ENCODE data around the gene FAM53B.
A peak's percentile ranks its signal among the peaks of the same experiment; 100 is the strongest.

Gene FAM53B

DNA sequence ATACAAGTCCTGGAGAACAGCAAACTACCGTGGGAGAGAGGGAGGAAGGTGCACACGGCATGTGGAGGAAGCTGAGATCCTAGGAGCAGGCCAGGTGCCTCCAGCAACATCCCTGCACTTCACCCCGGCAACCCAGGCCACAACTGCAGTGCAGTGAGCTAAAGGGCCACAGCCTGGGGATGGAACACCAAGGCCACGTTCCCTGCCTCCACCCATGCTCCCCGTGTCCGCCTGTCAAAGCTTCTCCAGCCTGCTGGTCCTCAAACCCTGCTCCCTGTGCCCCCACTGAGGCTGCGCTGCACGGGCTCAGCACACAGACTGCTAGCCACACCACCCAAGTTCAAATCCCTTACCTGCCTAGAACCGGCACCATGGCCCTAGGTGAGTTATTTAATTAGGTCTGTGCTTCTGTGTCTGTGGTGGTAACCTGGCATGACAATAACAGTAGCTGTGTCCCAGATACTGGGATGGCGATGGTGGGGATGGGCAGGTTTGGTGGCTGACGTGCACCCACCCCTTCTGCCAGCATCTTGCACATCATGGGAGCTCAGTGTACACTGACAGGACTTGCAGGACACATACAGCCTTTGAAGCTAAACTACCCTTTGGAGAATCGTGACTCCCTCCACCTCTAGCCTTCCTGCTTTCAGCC lies 85.5 kb downstream of the FAM53B start:
- no peak for DNase-seq

DNA sequence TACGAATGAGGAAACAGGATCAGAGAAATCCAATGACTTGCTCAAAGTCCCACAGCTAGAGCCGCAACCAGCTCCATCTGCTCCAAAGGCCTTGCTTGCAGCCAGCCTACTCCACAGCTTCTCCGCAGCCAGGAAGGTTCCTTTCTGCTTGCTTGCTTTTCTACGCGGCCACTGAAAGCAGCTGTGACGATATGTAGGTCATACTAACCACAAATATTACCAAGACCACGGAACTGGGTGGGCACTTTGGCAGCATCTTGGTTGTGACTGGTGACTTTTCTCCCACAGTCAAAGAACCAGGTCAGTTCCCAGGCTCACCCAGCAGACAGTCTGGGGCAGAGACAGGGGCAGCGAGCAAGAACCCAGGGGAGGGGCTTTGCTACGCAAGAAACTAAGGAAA lies 86.4 kb downstream of the FAM53B start:
- no peak for DNase-seq

DNA sequence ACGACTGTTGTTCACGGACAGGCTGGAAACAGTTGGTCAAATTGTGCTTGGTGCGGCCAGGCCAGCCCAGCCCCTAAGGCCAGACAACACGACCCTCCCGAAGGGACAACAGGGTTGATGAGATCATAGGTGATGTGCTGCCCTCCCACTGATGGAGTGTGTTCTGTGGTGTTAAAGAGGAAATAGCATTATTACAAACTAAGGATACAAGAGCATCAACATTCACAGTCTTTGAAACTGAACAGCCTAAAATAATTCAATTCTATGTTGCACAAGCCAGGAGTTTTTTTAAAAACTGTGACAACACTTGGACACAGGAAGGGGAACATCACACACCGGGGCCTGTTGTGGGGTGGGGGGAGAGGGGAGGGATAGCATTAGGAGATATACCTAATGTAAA lies 87.6 kb downstream of the FAM53B start:
- no peak for DNase-seq

DNA sequence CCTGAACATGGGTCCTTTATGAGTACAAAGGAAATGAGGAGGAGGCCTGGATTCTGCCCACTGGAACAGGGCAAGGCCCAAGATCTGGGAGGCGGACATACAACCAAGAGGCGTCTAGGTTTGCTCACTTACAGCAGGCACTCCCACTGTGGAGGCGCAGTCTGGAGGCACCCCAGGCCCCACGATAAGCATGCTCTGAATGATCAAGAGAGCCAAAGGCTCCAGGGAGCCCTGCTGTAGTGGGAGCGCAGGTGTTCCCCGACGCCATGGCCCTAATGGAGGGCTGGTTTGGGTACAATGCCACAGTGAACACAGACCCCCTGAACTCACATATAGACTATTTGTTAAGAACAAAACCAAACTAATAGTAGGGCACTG lies 88.1 kb downstream of the FAM53B start:
- DNase-seq, result no peak

DNA sequence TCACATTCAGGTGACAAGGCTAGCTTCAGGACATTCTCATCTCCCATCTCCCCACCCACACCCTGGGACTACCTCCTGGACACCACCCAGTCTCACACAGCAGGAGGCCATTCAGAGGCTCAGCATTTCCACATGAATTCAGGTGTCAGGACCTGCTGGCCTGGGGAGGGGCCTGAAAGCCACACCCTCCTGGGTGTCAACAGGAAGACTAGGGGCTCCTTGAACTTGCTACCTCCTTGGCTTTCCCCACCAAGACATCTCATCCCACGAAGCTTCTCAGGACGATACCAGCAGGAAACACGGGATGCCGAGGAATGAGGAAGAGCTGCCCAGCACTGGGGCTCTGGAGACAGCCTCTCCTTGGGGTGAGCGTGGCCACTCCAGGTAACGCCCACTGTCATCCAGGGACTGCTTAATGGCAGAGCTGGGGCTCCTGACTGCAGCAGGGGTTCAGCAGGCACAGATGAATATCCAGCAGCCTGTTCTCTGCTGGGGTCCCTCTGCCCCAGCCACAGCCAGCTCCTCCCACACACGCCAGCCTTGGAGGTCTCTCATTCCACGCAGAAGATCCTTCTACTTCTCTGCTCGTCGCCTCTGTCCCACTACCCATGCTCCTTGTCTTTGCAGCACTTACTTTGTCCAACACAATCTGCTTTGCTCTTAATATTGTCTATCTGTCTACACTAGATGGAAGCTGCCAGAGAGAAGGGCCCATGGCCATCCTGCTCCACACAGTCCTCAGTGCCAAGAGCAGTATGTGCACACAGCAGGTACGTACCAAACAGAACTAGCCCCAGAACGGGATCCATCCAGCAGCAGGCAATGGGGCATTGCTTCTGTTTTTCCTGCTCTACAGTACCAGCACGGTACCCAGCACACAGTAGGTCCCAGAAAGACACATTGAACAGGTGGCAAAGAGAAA lies 88.7 kb downstream of the FAM53B start:
- no peak for DNase-seq

DNA sequence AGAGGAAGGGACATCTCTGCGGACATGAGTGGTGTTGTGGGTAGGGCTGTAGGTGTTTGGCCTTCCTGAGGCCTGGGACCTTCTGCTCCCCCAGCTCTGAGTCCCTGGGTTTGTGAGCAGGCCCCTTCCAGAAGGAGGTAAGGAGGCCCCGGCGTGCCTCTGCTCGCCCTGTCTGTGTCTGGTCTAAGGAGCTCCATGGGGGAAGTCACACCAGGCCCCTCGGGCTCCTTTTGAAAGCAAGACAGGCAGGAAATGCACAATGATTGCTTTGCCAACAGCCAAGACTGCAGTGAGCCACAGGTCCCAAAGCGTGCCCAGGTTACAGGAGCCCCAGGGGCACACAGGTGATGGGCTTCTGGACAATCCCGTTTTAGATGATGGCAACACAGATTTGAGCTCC lies 89.5 kb downstream of the FAM53B start:
- DNase-seq, result no peak

DNA sequence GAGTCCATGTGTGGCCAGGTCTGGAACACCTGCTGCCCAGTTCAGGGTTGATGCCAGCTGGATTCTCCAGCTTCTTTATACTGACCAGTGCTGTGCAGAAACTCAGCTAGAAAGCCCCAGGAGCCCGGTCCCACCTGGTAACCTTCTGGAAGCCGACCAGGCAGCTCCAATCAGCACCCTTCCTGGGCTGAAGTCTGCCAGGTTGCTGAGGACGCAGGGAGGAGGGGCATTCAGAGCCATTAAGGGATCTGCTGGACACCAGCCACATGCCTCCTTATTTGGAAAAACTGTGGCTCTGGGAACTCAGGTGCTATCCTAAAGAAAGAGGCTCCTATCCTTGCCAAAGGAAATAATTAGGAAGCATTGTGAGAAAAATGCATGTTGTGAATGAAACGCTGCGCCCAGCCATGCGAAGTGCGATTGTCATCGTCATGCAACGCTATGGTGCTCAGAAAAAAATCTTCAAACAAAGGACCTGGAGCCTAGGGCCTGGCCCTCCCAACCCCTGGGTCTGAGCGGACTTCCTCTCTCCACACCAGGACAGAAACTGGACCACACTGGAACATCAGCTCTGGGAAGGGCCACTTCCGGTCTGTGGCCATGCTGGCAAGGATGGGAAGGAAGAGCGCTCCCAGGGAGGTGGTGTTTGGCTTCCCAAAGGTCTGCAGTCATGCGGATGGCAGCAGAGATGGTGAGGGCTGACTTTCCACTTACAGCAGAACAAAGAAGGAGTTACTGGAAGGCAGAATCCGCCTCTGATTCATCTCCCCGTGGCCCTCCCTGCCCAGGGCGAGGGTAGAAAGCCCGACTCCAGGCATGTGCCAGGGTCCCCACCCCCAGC lies 90.1 kb downstream of the FAM53B start:
- DNase-seq, result no peak

DNA sequence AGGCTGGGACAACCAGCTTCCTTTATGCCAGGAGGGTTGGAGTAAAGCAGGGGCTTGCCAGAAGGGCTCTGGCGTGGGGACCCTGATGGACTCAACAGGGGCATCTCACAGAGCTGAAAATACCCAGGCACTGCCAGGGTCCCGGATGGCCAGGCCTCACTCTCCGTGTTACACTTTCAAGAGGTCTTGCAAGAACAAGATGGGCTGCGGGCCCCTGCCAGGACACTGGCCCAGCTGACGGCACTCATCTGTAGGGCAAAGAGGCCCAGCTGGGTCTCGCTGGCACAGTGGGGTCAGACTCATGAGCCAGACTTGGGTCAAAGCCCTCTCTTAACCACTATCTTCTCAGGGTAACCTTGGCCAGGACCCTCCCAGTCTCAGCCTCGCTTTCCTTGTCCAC lies 90.9 kb downstream of the FAM53B start:
- DNase-seq, result no peak

DNA sequence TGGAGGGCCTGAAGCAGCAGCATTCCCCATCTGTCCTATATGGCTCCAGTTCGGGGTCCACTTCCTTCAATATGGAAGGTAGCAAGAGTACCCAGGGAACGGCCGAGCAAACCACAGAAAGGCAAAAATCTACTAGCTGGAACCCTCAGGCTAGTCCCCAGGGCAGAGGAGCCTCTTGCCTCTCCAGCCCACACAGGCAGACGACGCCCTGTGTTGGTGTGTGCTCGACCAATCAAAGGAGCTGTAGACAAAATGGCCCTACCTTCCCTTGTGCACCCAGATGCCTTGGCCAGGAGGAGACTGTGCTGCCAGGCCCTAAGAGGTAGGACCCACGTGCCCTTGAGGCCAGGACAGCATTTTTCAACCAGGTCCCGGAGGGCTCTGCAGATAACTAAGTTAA lies 91.5 kb downstream of the FAM53B start:
- DNase-seq, result no peak

DNA sequence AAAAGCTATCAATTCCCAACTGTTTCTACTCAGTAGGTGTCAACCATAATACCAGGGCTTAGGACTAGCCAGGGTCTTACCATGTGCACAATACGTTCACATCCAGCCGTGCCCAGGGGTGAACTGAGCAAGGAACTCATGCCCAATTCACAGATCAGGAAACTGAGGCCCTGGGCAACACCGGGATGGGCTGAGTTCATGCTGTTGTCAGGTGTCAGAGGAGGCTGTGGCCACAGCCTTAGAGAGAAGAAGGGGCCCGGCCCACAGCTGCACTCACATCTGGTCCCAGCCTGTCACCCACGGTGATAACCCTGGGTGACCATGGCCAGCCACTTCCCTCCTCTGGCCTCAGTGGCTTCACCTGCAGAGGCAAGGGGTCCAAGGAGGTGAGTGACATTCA lies 92.0 kb downstream of the FAM53B start:
- DNase-seq, result no peak

DNA sequence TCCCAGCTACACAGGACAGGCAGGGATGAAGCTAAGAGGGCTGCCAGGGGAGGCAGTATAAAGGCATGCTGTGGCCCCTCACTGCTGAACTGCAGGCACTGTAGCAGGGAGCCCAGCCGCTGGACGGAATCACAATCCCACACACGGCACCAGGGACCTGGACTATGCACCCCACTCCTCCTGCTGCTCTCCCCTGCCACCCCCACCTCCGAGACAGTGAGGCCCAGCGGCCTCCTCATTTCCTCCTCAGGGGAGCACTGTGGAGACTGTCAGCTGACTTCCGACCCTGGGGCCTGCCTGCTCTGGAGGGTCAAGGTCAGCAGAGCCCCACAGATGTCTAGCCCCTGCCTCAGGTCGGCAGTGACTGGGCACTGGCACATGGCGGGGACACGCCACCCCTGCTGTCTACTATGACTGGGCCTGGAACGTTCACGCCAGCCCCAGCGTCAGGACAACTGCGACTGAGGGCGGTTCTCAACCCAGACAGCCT lies 92.7 kb downstream of the FAM53B start:
- DNase-seq, result no peak

DNA sequence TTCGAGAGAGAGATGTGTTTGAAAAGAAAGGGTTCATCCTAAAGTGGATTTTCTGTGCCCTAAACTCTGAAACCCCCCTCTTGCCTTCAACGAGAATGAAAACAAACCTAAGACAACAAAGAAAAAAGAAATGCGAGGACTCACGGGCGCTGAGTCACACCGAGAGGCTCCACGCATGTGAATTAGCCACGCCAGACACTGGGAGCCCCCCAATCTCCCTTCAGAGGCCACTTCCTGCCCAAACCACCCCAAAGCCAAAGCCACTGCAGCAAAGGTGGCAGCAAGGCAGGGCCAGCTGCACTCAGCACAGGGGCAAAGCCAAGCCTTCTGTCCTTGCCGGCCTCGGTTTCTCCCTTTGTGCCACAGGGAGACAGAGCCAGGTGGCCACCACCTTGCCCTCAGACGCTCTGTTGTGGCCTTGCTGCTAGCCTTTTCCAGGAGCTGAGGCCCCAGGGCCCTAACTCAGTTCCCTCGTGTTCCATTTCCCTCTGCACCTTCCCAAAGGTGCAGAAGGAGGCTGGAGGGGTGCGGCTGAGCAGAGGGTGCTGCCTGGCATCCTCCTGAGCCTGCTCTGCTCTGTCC lies 93.3 kb downstream of the FAM53B start:
- DNase-seq, result no peak

DNA sequence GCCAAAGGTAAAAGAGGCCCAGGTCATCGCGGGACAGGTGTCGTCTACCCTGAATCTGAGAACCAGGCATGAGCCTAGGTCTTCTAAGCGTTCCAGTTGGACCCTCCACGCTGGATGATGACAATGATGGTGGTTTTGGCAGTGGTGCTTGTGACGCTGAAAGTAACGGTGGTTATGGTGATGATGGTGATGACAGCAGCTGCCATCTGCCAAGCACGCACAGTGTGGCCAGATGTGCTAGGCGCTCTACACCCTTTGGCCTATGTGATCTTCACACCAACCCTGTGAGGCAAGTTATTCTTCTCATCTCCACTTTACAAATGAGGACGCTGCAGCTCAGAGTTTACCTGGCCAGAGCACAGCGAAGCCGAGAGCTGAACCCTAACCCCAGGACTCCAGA lies 93.9 kb downstream of the FAM53B start:
- no peak for DNase-seq

DNA sequence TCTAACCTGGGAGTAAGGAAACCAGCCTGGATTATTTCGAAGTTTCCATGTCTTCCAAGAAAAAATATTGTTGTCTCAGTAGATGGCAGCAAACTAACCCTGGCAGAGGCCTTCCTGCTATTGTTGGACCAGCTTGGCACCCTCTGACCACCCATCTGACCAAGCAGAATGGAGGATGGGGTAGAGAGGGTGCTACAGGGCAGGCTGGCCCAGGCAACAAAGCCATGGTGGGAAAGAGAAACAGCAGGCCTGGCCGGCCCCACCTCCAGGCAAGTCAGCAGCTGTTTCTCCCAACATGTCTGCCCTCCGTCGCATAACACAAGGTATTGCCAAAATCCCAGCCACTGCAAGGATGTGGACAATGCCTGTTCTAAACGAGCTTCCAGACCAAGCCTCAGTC lies 95.0 kb downstream of the FAM53B start:
- DNase-seq, result no peak

DNA sequence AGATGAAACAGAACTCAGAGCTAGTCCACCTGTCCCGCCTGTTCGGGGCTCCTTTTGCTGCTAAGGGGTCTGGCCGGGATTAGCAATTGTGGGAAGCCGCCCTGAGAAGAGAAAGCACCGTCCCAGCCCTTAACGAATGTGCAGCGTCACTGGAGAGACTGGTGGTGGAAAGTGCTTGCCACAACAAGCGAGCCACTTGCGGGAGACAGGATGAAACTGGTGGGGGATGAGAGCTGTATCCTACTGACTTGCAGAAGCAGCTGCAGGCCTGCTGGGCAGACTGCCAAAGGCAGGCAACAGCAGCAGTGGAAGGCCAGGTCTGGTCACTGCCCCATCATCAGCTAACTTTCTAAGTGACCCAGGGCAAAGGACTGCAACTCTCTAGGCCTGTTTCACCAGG lies 95.4 kb downstream of the FAM53B start:
- DNase-seq, result peak; percentile 10

DNA sequence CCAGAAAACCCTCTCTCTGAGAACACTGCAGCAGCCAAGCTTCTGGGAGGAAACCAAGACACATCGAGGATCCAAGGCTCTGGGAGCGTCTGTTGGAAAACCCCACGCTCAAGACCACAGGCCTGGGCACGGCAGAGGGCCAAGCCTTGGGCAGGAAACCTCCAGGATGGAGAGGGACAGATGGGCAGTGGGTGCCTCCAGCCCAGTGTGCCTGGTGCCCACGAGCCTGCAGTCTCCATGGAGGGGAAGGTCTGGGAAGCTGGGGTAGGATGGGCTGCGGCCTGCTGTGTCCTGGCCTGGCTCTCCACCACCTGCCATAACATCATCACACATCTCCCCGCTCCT lies 96.1 kb downstream of the FAM53B start:
- DNase-seq, result no peak

DNA sequence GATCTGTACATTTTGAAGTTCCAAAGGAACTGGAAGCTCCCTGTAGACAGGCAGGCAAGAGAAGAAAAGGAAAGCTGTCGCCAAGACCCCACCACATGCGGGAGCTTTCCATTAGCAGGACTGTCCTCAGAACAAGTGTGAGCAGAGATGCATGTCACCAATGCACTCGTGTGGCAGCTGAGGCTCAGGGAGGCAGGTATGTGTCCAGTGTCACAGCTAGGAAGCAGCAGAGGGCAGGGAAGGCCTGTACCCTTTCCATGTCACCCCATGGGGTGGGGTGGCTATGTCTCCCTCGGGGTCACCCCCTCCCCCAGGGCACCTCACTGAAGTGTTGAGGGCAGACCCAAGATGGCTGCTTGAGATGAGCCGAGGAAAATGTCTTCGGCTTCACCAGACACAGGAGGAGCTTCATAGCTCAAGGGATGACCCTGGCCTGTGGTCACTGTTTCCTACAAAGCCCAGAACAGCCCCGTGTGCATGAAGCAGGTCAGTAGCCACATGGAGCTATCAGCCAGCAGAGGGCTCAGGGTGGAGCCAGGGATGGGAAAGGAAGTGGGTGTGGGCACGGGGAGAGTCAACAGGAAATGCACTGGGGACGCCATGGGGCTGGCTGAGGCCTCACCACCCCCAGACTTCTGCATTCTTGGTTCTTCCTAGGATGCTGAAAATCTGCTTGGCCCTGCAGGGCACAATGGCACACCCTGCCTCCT lies 96.6 kb downstream of the FAM53B start:
- DNase-seq, result no peak

DNA sequence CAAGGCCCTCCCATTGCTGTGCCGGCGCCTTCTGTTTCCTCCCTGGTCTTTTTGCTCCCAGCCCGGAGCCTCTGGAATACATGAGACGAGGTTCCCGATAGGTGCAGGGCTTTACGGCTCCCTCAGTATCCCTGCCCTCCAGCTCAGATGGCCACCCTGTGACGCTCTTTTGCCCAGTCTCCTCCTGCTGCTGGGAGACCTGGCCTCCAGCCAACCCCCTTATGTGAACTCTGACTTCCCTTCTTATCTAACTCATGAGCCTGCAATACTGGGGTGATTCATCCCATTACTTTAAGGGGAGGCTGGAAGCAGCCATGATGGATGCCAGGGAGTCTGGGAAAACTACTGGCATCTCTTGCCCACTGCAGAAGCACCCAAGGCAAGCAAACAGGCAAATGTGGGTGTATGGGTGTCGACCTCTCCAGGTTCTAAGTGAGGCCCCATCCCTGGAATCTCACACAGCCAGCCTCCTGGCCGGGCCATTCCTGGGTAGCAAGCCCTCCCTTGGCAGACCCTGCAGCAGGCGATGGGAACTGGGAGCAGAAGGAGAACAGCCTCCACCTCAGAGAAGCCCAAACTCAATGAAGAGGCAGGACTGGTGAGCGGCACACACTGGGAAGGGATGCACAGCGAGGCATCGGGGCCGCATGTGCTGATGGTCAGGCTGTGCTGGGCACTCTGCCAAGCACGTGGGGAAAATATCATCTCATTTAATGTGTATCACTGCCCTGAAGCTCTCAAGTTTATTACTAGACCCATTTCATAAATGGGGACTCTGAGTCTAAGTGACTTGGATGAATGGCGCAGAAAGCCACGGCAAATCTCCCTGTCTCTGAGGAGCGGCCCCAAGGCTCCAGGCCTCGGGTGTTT lies 97.5 kb downstream of the FAM53B start:
- DNase-seq, result no peak

DNA sequence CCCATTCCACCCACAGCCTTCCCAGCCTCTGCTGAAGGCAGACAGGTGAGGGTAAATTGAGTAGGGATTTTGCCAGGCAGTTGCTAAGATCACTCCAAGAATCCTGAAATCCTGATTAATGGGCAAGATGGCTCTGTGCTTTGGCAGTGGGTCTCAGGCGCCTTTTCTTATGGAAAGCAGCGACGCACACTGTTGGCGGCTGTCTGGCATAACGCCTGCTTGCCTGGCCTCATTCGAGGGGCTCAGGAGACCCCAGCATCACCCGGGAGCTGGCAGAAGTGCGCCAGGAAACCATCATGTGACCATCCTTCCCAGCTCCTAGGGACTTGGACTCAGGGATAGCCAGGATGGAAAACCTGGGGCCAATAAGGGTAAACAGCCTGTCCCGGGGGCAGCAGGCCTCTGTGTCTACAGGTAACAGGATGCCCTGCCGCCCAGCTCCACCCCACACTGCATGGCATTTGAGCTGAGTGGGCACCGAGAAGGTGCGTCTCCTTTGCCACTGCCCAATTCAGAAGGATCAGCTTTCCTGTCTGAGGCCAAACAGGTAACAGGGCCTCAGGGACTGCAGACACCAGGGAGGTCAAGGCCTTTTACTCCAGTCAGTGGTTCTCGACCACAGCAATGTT lies 98.6 kb downstream of the FAM53B start:
- DNase-seq, result no peak

DNA sequence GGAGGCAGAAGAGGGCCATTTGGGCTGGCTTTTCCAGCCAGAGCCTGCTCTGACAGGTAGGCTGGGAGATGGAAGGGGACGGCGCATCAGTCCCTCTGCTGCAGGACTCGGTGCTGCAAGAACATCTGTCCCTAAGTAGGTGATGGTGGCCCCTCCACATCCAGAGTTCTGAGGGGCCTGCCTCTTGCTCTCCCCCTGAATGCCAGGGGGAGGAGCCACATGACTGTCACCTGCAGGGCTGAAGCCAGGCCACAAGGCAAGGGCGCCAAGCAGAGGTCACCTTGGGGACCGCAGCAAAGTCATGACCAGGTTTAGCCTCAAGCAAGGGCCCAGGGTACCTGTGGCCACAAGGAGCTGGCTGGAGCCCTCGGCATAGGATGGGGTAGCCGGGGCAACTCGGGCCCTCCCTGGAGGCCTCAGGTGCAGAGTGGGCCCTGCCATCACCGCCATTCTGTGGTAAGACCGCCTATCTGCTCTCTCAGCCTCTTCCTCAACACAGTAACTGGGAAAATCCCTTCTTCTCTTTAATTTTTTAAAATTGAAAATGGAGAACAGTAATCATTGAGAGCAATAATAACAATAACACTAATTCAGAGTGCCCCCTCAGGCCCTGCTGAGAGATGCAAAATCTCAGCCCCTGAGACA lies 99.3 kb downstream of the FAM53B start:
- no peak for DNase-seq

DNA sequence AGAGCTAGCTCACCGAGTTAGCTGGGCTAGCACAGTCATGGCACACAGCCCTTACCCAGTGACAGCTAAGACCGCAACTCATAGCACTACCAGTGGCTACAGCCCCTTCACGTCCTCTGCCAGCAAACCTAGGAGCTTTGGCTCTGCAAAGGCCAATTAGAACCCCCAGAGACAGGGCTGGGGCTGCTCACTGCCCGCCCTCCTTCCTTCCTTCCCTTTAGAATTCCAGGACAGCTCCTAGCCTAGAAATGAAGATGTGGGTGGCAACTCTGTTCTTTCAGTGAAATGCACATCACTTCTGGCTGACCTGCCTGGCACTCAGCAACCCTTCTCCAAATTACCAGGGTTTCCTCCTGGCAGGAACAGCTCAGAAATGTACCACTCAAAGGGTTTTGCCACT lies 99.9 kb downstream of the FAM53B start:
- DNase-seq, result no peak
